ENCODE measurements around the gene IGLON5. TPM values are rescaled to one million over a fixed set of nuclear protein-coding genes. Genes with fewer than 3 reads are reported as not detected.

IGLON5 gene
- polyA plus RNA-seq, 1 donor (not counting 4 experiments of a cell fraction or from before 2014, with no cell fraction given): not detected

DNA sequence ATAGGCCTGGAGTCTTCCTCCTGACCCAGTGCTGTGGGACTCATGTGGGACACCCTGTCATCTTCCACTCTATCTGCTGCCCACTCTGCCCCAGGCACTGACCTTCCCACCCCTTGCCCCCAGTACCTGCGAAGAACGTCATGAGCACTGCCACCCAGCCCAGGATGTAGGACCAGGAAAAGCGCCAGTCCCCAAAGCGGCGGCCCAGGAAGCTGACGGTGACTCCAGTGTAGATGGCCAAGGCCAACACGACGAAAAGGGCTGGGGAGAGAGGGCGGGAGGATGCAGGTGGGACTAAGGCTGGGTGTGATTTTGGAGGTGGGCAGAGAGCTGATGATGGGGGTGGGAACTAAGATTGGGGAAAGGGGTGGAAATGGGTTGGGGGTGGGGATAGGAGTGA, 68.9 kb downstream of the IGLON5 start:
- Histone ChIP-seq H3K27ac (ENCODE audit: control insufficient read depth, insufficient read depth, low read length) (no peak overlapping the region), H4K20me1 (ENCODE audit: control insufficient read depth, extremely low read depth, insufficient read depth, low read length) (no peaks in the 10 kb centered on the region), H3K27me3 (ENCODE audit: control insufficient read depth, extremely low read depth, insufficient read depth, low read length) (no peaks in the 10 kb centered on the region), H3K79me2 (ENCODE audit: control insufficient read depth, insufficient read depth, low read length) (no peaks in the 10 kb centered on the region), H3K4me3 (ENCODE audit: control insufficient read depth in 2 of 3, extremely low read depth in 1 of 3, insufficient read depth in 2 of 3, low read depth in 1 of 3, low read length in 3 of 3) (no peak overlapping the region), H2AFZ (ENCODE audit: control insufficient read depth, low read length) (no peak overlapping the region), H3K9ac (ENCODE audit: control insufficient read depth, extremely low read depth, insufficient read depth, low read length) (no peak overlapping the region), H3K36me3 (ENCODE audit: control insufficient read depth in 2 of 2, extremely low read depth in 1 of 2, insufficient read depth in 2 of 2, low read length in 2 of 2) (no peaks in the 10 kb centered on the region), H3K9me1 (ENCODE audit: control insufficient read depth, extremely low read depth, insufficient read depth, low read length) (no peaks in the 10 kb centered on the region), H3K4me2 (ENCODE audit: control insufficient read depth, extremely low read depth, insufficient read depth, low read depth, low read length) (no peak overlapping the region), H3K9me3 (ENCODE audit: control insufficient read depth, low read depth, low read length) (peaks cover 2% of the 10 kb centered on the region), H3K4me1 (ENCODE audit: control insufficient read depth, extremely low read depth, insufficient read depth, low read length) (no peaks in the 10 kb centered on the region)
- dilution Hi-C loops (cut with MboI; ENCODE audit: extremely low pct_ligation_motif_present, low sequenced_read_pairs): no loop called here
- DNase-seq (ENCODE audit: low read depth, low spot score) (no peak), FAIRE-seq (no peak)
- TF ChIP-seq, protein P1, sequence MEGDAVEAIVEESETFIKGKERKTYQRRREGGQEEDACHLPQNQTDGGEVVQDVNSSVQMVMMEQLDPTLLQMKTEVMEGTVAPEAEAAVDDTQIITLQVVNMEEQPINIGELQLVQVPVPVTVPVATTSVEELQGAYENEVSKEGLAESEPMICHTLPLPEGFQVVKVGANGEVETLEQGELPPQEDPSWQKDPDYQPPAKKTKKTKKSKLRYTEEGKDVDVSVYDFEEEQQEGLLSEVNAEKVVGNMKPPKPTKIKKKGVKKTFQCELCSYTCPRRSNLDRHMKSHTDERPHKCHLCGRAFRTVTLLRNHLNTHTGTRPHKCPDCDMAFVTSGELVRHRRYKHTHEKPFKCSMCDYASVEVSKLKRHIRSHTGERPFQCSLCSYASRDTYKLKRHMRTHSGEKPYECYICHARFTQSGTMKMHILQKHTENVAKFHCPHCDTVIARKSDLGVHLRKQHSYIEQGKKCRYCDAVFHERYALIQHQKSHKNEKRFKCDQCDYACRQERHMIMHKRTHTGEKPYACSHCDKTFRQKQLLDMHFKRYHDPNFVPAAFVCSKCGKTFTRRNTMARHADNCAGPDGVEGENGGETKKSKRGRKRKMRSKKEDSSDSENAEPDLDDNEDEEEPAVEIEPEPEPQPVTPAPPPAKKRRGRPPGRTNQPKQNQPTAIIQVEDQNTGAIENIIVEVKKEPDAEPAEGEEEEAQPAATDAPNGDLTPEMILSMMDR (optimal IDR thresholded peaks at IDR 0.05 in 1 of 3, IDR thresholded peaks at IDR 0.05 in 1 of 3, conservative IDR thresholded peaks at IDR 0.05 in 1 of 3; ENCODE audit: extremely low read depth in 1 of 3, insufficient read depth in 2 of 3, low read length in 3 of 3): no peak
- no peak for TF ChIP-seq EZH2 (IDR thresholded peaks at IDR 0.05; ENCODE audit: low read length)

Other genes with a start within 250 kb of the IGLON5 start
- 2.0 to 4.4 TPM (median 2.8 TPM) in 3 replicates for gene KLK13, start 246.6 kb upstream of the IGLON5 start, polyA plus RNA-seq
- gene KLK14, start 228.8 kb upstream of the IGLON5 start, polyA plus RNA-seq: 0.05 to 0.63 TPM (median 0.10 TPM) in 3 replicates
- gene CTU1, start 203.2 kb upstream of the IGLON5 start, polyA plus RNA-seq: 1.9 to 3.9 TPM (median 2.3 TPM) in 3 replicates
- not detected in 3 replicates for gene SIGLEC9, start 186.7 kb upstream of the IGLON5 start, polyA plus RNA-seq
- not detected in 3 replicates for gene SIGLEC7, start 169.3 kb upstream of the IGLON5 start, polyA plus RNA-seq
- gene CD33, start 86.6 kb upstream of the IGLON5 start, polyA plus RNA-seq: 0.16 TPM in 1 of 3 replicates, not detected in the others
- gene SIGLECL1, start 60.6 kb upstream of the IGLON5 start, polyA plus RNA-seq: not detected in 3 replicates
- gene VSIG10L, start 30.5 kb downstream of the IGLON5 start, polyA plus RNA-seq: 1.2 to 2.0 TPM (median 1.5 TPM) in 3 replicates
- gene ETFB, start 54.7 kb downstream of the IGLON5 start, polyA plus RNA-seq: 95.2 to 115 TPM (median 102 TPM) in 3 replicates
- 0.37 to 1.1 TPM in 2 of 3 replicates, not detected in the other for gene CLDND2, start 57.4 kb downstream of the IGLON5 start, polyA plus RNA-seq
- gene NKG7, start 61.0 kb downstream of the IGLON5 start, polyA plus RNA-seq: not detected in 3 replicates
- gene LIM2, start 76.3 kb downstream of the IGLON5 start, polyA plus RNA-seq: not detected in 3 replicates
- gene C19orf84, start 78.9 kb downstream of the IGLON5 start, polyA plus RNA-seq: not detected in 3 replicates
- not detected in 3 replicates for gene SIGLEC10, start 106.0 kb downstream of the IGLON5 start, polyA plus RNA-seq
- gene SIGLEC8, start 146.8 kb downstream of the IGLON5 start, polyA plus RNA-seq: not detected in 3 replicates
- gene CEACAM18, start 166.9 kb downstream of the IGLON5 start, polyA plus RNA-seq: not detected in 3 replicates
- not detected in 3 replicates for gene SIGLEC12, start 190.2 kb downstream of the IGLON5 start, polyA plus RNA-seq
- not detected in 3 replicates for gene SIGLEC6, start 220.0 kb downstream of the IGLON5 start, polyA plus RNA-seq